IMR-90 (cell line): ENCODE results near the gene DESI1. TPM values are rescaled to one million over a fixed set of nuclear protein-coding genes. Genes with fewer than 3 reads are reported as not detected.
"Not testable (repeated sequence)": the region's sequence is repeated elsewhere in the genome, so short reads cannot be mapped to it uniquely, and the experiment has no call there.

Experiments
- ATAC-seq: fragments of 200-7000 bp; cut with Tn5 transposase; 2 replicates; pipeline ENCODE4 v1.9.1; 2020; ENCODE audit warnings: low read depth, mild to moderate bottlenecking, moderate library complexity
- BruUV-seq: library from RNA; stranded (reverse); fragments of 400-500 nt; replicated peaks from 2 replicates; lab custom pipeline; 2021; lab: Mats Ljungman, UMichigan
- CTCF ChIA-PET: fragments of 300-600 bp; formaldehyde crosslinking; extraction: SDS; loops from one replicate; lab custom pipeline; 2021; ENCODE audit warnings: antibody characterized with exemption; lab: Yijun Ruan, JAX
- POLR2A ChIA-PET: fragments of 300-600 bp; sonication (Branson Sonifier 250); formaldehyde crosslinking; loops from one replicate; lab custom pipeline; 2022; ENCODE audit warnings: antibody characterized with exemption; ENCODE audit not compliant: unreplicated experiment; lab: Charles Lee
- DNase-seq: peaks from one replicate; pipeline ENCODE4 v3.0.0; 2013
- H2AFZ ChIP-seq: replicated peaks from 2 replicates; pipeline ENCODE3; 2013; ENCODE audit warnings: low read length, mild to moderate bottlenecking; ENCODE audit not compliant: poor library complexity
- H2AK5ac ChIP-seq: 2 replicates; pipeline ENCODE4 v1.6.1; 2013; ENCODE audit warnings: low read depth, low read length, inconsistent platforms
- H2AK9ac ChIP-seq: replicated peaks from 2 replicates; pipeline ENCODE3; 2013; ENCODE audit warnings: mild to moderate bottlenecking, low read depth, low read length, moderate library complexity; ENCODE audit not compliant: poor library complexity
- H2BK120ac ChIP-seq: 2 replicates; pipeline ENCODE4 v1.6.1; 2013; ENCODE audit warnings: low read depth, low read length, inconsistent platforms
- H2BK15ac ChIP-seq: 3 replicates; pipeline ENCODE4 v1.6.1; 2013; ENCODE audit warnings: low read depth, low read length, inconsistent platforms
- H2BK20ac ChIP-seq: 2 replicates; pipeline ENCODE4 v1.6.1; 2013; ENCODE audit warnings: low read depth, mild to moderate bottlenecking, inconsistent platforms, low read length, moderate library complexity
- H2BK5ac ChIP-seq: 2 replicates; pipeline ENCODE4 v1.6.1; 2013; ENCODE audit warnings: mild to moderate bottlenecking, low read depth, low read length, inconsistent platforms; ENCODE audit not compliant: poor library complexity, severe bottlenecking
- H3K14ac ChIP-seq: replicated peaks from 2 replicates; pipeline ENCODE4 v1.6.1; 2013; ENCODE audit warnings: low read depth, low read length, inconsistent platforms
- H3K18ac ChIP-seq: 2 replicates; pipeline ENCODE4 v1.6.1; 2013; ENCODE audit warnings: low read depth, low read length, control low read depth
- H3K23ac ChIP-seq: 2 replicates; pipeline ENCODE4 v1.6.1; 2013; ENCODE audit warnings: low read depth, low read length, inconsistent platforms
- H3K27ac ChIP-seq: 2 replicates; pipeline ENCODE4 v1.5.1; 2013; ENCODE audit warnings: mild to moderate bottlenecking, control low read depth, low read length; ENCODE audit not compliant: insufficient read depth
- H3K27me3 ChIP-seq: 2 replicates; pipeline ENCODE4 v1.6.1; 2013; ENCODE audit warnings: low read length; ENCODE audit not compliant: control insufficient read depth, insufficient read depth
- H3K36me3 ChIP-seq: 2 replicates; pipeline ENCODE4 v1.6.1; 2013; ENCODE audit warnings: low read length, mixed read lengths; ENCODE audit not compliant: control insufficient read depth, insufficient read depth
- H3K4ac ChIP-seq: 2 replicates; pipeline ENCODE4 v1.6.1; 2013; ENCODE audit warnings: low read depth, low read length, inconsistent platforms
- H3K4me1 ChIP-seq: 2 replicates; pipeline ENCODE4 v1.6.1; 2013; ENCODE audit warnings: low read length, mixed read lengths; ENCODE audit not compliant: control insufficient read depth, insufficient read depth
- H3K4me2 ChIP-seq: 2 replicates; pipeline ENCODE4 v1.6.1; 2013; ENCODE audit warnings: low read depth, mild to moderate bottlenecking, control low read depth, low read length, moderate library complexity
- H3K4me3 ChIP-seq: 2 replicates; pipeline ENCODE4 v1.5.1; 2013; ENCODE audit warnings: low read depth, mild to moderate bottlenecking, control low read depth, low read length, moderate library complexity; ENCODE audit not compliant: insufficient read depth
- H3K56ac ChIP-seq: 2 replicates; pipeline ENCODE4 v1.6.1; 2013; ENCODE audit warnings: low read length, inconsistent platforms; ENCODE audit not compliant: insufficient read depth; ENCODE audit errors: extremely low read depth
- H3K79me1 ChIP-seq, 2 experiments: 2 replicates each; pipeline ENCODE4 v1.6.1; 2013; ENCODE audit warnings: low read length in 2 of 2, inconsistent platforms in 1 of 2, low read depth in 1 of 2
- H3K9ac ChIP-seq: 2 replicates; pipeline ENCODE4 v1.6.1; 2013; ENCODE audit warnings: low read depth, low read length, control low read depth
- H3K9me1 ChIP-seq: 2 replicates; pipeline ENCODE4 v1.6.1; 2013; ENCODE audit warnings: low read length, inconsistent platforms; ENCODE audit not compliant: insufficient read depth
- H3K9me3 ChIP-seq: 2 replicates; pipeline ENCODE4 v1.6.1; 2013; ENCODE audit warnings: low read length; ENCODE audit not compliant: control insufficient read depth, insufficient read depth
- H4K20me1 ChIP-seq: 2 replicates; pipeline ENCODE4 v1.6.1; 2013; ENCODE audit warnings: low read length, inconsistent platforms; ENCODE audit not compliant: insufficient read depth
- H4K5ac ChIP-seq: 2 replicates; pipeline ENCODE4 v1.6.1; 2013; ENCODE audit warnings: mild to moderate bottlenecking, low read depth, low read length, control low read depth
- H4K8ac ChIP-seq, 2 experiments: 2 replicates each; pipeline ENCODE4 v1.6.1; 2013; ENCODE audit warnings: low read depth in 2 of 2, low read length in 2 of 2, control low read depth in 1 of 2, inconsistent platforms in 1 of 2
- H4K91ac ChIP-seq: 2 replicates; pipeline ENCODE4 v1.6.1; 2013; ENCODE audit warnings: low read depth, low read length, inconsistent platforms; ENCODE audit not compliant: insufficient read depth
- WGBS, 2 experiments: methylation state at CpG; one replicate each; pipeline versions ENCODE4 v1.1.5 to v1.1.7; 2013; ENCODE audit warnings: missing lambda C conversion rate in 2 of 2; ENCODE audit not compliant: insufficient read length in 1 of 2; ENCODE audit errors: extremely low coverage in 2 of 2; 5-methylcytosine and 5-hydroxymethylcytosine counted together
- dilution Hi-C: fragments of 300-500 bp; cut with HindIII; formaldehyde crosslinking; loops from one replicate; pipeline ENCODE4 v1.14.3; 2018; ENCODE audit warnings: low sequenced_read_pairs; ENCODE audit not compliant: unreplicated experiment
- in situ Hi-C: fragments of 300-500 bp; cut with MboI; formaldehyde crosslinking; loops from 3 replicates; pipeline ENCODE4 v1.14.3; 2019; ENCODE audit warnings: low sequenced_read_pairs, inconsistent platforms, mixed read lengths
- intact Hi-C: fragments of 100-400 bp; cut with micrococcal nuclease; formaldehyde crosslinking; loops from 2 replicates; pipeline ENCODE4 v1.10.0; 2022
- polyA plus RNA-seq, 3 experiments: library from polyadenylated mRNA; depleted of rRNA; stranded (reverse); fragments of >200 nt; gene quantifications; 2 replicates each; pipeline ENCODE4 v1.2.3, GENCODE V29; 2012; ENCODE audit warnings: low replicate concordance in 1 of 3
- total RNA-seq: library from RNA; depleted of rRNA; stranded (reverse); fragments of >200 nt; gene quantifications from 2 replicates; pipeline ENCODE4 v1.2.3, GENCODE V29; 2012

The DESI1 gene
- total and polyA plus RNA-seq, 2 of the 4 experiments (the other 2 are of a cell fraction), result 14.5 to 24.9 TPM

- DNase-seq, H3K9ac ChIP-seq, H2AK5ac ChIP-seq, H2BK5ac ChIP-seq, dilution Hi-C loops, H3K4me3 ChIP-seq, ATAC-seq, H2AK9ac ChIP-seq, intact Hi-C loops, H3K27me3 ChIP-seq, H2BK15ac ChIP-seq, H3K4ac ChIP-seq, H4K8ac ChIP-seq, H4K91ac ChIP-seq, H3K56ac ChIP-seq, H2BK20ac ChIP-seq, H3K4me1 ChIP-seq, H2BK120ac ChIP-seq, in situ Hi-C loops, H3K14ac ChIP-seq, H3K4me2 ChIP-seq, H3K9me1 ChIP-seq, BruUV-seq, H3K9me3 ChIP-seq, CTCF ChIA-PET, H2AFZ ChIP-seq, H3K18ac ChIP-seq, H4K5ac ChIP-seq, H3K27ac ChIP-seq, H3K23ac ChIP-seq, POLR2A ChIA-PET: not testable (repeated sequence)
- Histone ChIP-seq H3K79me1 (peaks cover 18 to 36% of the 10 kb centered on the region in 2 experiments), H3K36me3 (peaks cover 41% of the 10 kb centered on the region), H4K20me1 (peaks cover 22% of the 10 kb centered on the region)
- 100% methylated on average over 1 of the region's 28 CpGs; no CpG with 5 or more reads in 1 of the 2 experiments for WGBS, 2 experiments
Observed at GRCh38 chr22:41631115-41631514, 10.3 kb upstream of the DESI1 start.
